ENCODE measurements around the gene PRPSAP1. TPM values are rescaled to one million over a fixed set of nuclear protein-coding genes. Genes with fewer than 3 reads are reported as not detected.

Gene PRPSAP1
- total RNA-seq, result 10 to 100 TPM; 64.2 to 74.1 TPM

GRCh38 chr17:76353599-76354316 lies at the start of gene PRPSAP1:
PRPSAP1 (minus strand) TSS chr17:76353916; CDS start chr17:76353703, 213 bp downstream.
- Mint-ChIP-seq H3K27ac (peak within 1 kb of the TSS; percentile 100), H3K36me3 (ENCODE audit: low read depth) (peaks cover 15% of the 10 kb centered on the region), H3K4me1 (ENCODE audit: low read depth) (peaks cover 28% of the 10 kb centered on the region), H3K9me3 (ENCODE audit: insufficient read depth) (no peaks in the 10 kb centered on the region), H3K4me3 (peak within 1 kb of the TSS; percentile 98), H3K27me3 (ENCODE audit: low read depth) (no peaks in the 10 kb centered on the region)
- POLR2A ChIA-PET, result interaction anchor here (0.7 to 2.4 kb wide), 12 partner anchors 8 to 360 kb away, joined by 3 to 24 read pairs (median 4); partner anchors contain the start of genes RHBDF2, SPHK1 and SRP68
- CTCF ChIA-PET, result interaction anchor here (0.6 to 4.2 kb wide), 11 partner anchors 10 to 458 kb away, joined by 3 to 35 read pairs (median 3); partner anchors contain the start of gene SPHK1
- DNase-seq (peak; percentile 88), ATAC-seq (peak; percentile 97)

GRCh38 chr17:76402711-76403110 lies 49.0 kb upstream of the PRPSAP1 start:
- DNase-seq (no peak), ATAC-seq (no peak)
- ChIA-PET CTCF (interaction anchor here (1.2 kb wide), 2 partner anchors 56 to 100 kb away, joined by 3 read pairs; no protein-coding TSS in a partner anchor), POLR2A (no interaction called here)
- no peak overlapping the region for H3K4me3 Mint-ChIP-seq
- no peaks in the 10 kb centered on the region for H3K9me3 Mint-ChIP-seq (ENCODE audit: insufficient read depth)
- H3K4me1 Mint-ChIP-seq (ENCODE audit: low read depth), result peaks cover under 1% of the 10 kb centered on the region
- no peaks in the 10 kb centered on the region for H3K27me3 Mint-ChIP-seq (ENCODE audit: low read depth)
- peaks cover 48% of the 10 kb centered on the region for H3K36me3 Mint-ChIP-seq (ENCODE audit: low read depth)
- no peak overlapping the region for H3K27ac Mint-ChIP-seq

GRCh38 chr17:76399175-76400172 lies 45.8 kb upstream of the PRPSAP1 start:
- Mint-ChIP-seq H3K4me1 (ENCODE audit: low read depth) (no peaks in the 10 kb centered on the region), H3K27ac (no peak overlapping the region), H3K27me3 (ENCODE audit: low read depth) (no peaks in the 10 kb centered on the region), H3K36me3 (ENCODE audit: low read depth) (peaks cover 51% of the 10 kb centered on the region), H3K9me3 (ENCODE audit: insufficient read depth) (no peaks in the 10 kb centered on the region), H3K4me3 (no peak overlapping the region)
- ChIA-PET POLR2A (interaction anchor here (0.7 kb wide), 1 partner anchor 97 kb away, joined by 3 read pairs; no protein-coding TSS in a partner anchor), CTCF (interaction anchor here (0.9 to 8.9 kb wide), 16 partner anchors 15 to 490 kb away, joined by 3 to 142 read pairs (median 6); partner anchors contain the start of genes QRICH2, SPHK1 and UBE2O)
- ATAC-seq (no peak), DNase-seq (no peak)

- CTCF ChIA-PET, result interaction anchor here (0.6 to 8.9 kb wide), 54 partner anchors 10 to 489 kb away, joined by 3 to 142 read pairs (median 5); partner anchors contain the start of genes PRPSAP1, QRICH2, SPHK1 and UBE2O
- Mint-ChIP-seq H3K4me3 (no peak overlapping the region), H3K36me3 (ENCODE audit: low read depth) (peaks cover 48% of the 10 kb centered on the region), H3K27ac (no peak overlapping the region), H3K9me3 (ENCODE audit: insufficient read depth) (no peaks in the 10 kb centered on the region), H3K27me3 (ENCODE audit: low read depth) (no peaks in the 10 kb centered on the region), H3K4me1 (ENCODE audit: low read depth) (no peaks in the 10 kb centered on the region)
- DNase-seq (no peak), ATAC-seq (peak; percentile 35)
- POLR2A ChIA-PET, result interaction anchor here (0.5 to 1.0 kb wide), 5 partner anchors 14 to 96 kb away, joined by 3 to 4 read pairs (median 3); partner anchors contain the start of gene SPHK1
Observed at GRCh38 chr17:76398523-76399174, 44.9 kb upstream of the PRPSAP1 start.

GRCh38 chr17:76397687-76398522 lies 44.2 kb upstream of the PRPSAP1 start:
- Mint-ChIP-seq H3K4me3 (no peak overlapping the region), H3K27ac (peak overlapping the region; percentile 47), H3K4me1 (ENCODE audit: low read depth) (no peaks in the 10 kb centered on the region), H3K9me3 (ENCODE audit: insufficient read depth) (no peaks in the 10 kb centered on the region), H3K27me3 (ENCODE audit: low read depth) (no peaks in the 10 kb centered on the region), H3K36me3 (ENCODE audit: low read depth) (peaks cover 45% of the 10 kb centered on the region)
- CTCF ChIA-PET, result interaction anchor here (0.5 to 8.9 kb wide), 71 partner anchors 10 to 488 kb away, joined by 3 to 142 read pairs (median 4); partner anchors contain the start of genes PRPSAP1, QRICH2, RHBDF2 and SPHK1
- DNase-seq, result peak; percentile 89
- POLR2A ChIA-PET, result interaction anchor here (0.5 to 1.0 kb wide), 4 partner anchors 13 to 94 kb away, joined by 3 to 4 read pairs (median 3); partner anchors contain the start of gene SPHK1
- peak; percentile 89 for ATAC-seq

- ChIA-PET POLR2A (no interaction called here), CTCF (interaction anchor here (0.6 to 8.9 kb wide), 49 partner anchors 11 to 468 kb away, joined by 3 to 142 read pairs (median 4); partner anchors contain the start of genes PRPSAP1, QRICH2, RHBDF2 and SPHK1)
- no peaks in the 10 kb centered on the region for H3K4me1 Mint-ChIP-seq (ENCODE audit: low read depth)
Observed at GRCh38 chr17:76397184-76397583, 43.5 kb upstream of the PRPSAP1 start.

GRCh38 chr17:76395980-76396379 lies 42.3 kb upstream of the PRPSAP1 start:
- H3K4me3 Mint-ChIP-seq, result no peak overlapping the region
- ChIA-PET CTCF (interaction anchor here (1.3 to 8.9 kb wide), 4 partner anchors 11 to 94 kb away, joined by 4 to 142 read pairs (median 72); partner anchors contain the start of gene SPHK1), POLR2A (no interaction called here)
- H3K9me3 Mint-ChIP-seq (ENCODE audit: insufficient read depth), result no peaks in the 10 kb centered on the region
- peaks cover 30% of the 10 kb centered on the region for H3K36me3 Mint-ChIP-seq (ENCODE audit: low read depth)
- no peak overlapping the region for H3K27ac Mint-ChIP-seq
- no peaks in the 10 kb centered on the region for H3K4me1 Mint-ChIP-seq (ENCODE audit: low read depth)
- ATAC-seq (no peak), DNase-seq (no peak)
- no peaks in the 10 kb centered on the region for H3K27me3 Mint-ChIP-seq (ENCODE audit: low read depth)

More at GRCh38 chr17:76397184-76397583, 43.5 kb upstream of the PRPSAP1 start:
- Mint-ChIP-seq H3K27me3 (ENCODE audit: low read depth) (no peaks in the 10 kb centered on the region), H3K27ac (no peak overlapping the region), H3K36me3 (ENCODE audit: low read depth) (peaks cover 39% of the 10 kb centered on the region), H3K4me3 (no peak overlapping the region), H3K9me3 (ENCODE audit: insufficient read depth) (no peaks in the 10 kb centered on the region)
- no peak for ATAC-seq
- no peak for DNase-seq

- H3K36me3 Mint-ChIP-seq (ENCODE audit: low read depth), result peaks cover 19% of the 10 kb centered on the region
- ATAC-seq (no peak), DNase-seq (no peak)
- H3K4me3 Mint-ChIP-seq, result no peak overlapping the region
- ChIA-PET CTCF (interaction anchor here (1.2 to 8.9 kb wide), 2 partner anchors 10 to 95 kb away, joined by 4 to 124 read pairs; partner anchors contain the start of gene SPHK1), POLR2A (no interaction called here)
- no peak overlapping the region for H3K27ac Mint-ChIP-seq
- no peaks in the 10 kb centered on the region for H3K27me3 Mint-ChIP-seq (ENCODE audit: low read depth)
- H3K4me1 Mint-ChIP-seq (ENCODE audit: low read depth), result no peaks in the 10 kb centered on the region
- H3K9me3 Mint-ChIP-seq (ENCODE audit: insufficient read depth), result no peaks in the 10 kb centered on the region
Observed at GRCh38 chr17:76394166-76394565, 40.5 kb upstream of the PRPSAP1 start.

- peaks cover 9% of the 10 kb centered on the region for H3K4me1 Mint-ChIP-seq (ENCODE audit: low read depth)
- ATAC-seq (no peak), DNase-seq (no peak)
- no peak overlapping the region for H3K27ac Mint-ChIP-seq
- POLR2A ChIA-PET, result no interaction called here
- CTCF ChIA-PET, result no interaction called here
- no peaks in the 10 kb centered on the region for H3K9me3 Mint-ChIP-seq (ENCODE audit: insufficient read depth)
- H3K4me3 Mint-ChIP-seq, result no peak overlapping the region
- H3K36me3 Mint-ChIP-seq (ENCODE audit: low read depth), result peaks cover 10% of the 10 kb centered on the region
- no peaks in the 10 kb centered on the region for H3K27me3 Mint-ChIP-seq (ENCODE audit: low read depth)
Observed at GRCh38 chr17:76391200-76391715, 37.5 kb upstream of the PRPSAP1 start.

GRCh38 chr17:76390003-76390421 lies 36.3 kb upstream of the PRPSAP1 start:
- no peaks in the 10 kb centered on the region for H3K27me3 Mint-ChIP-seq (ENCODE audit: low read depth)
- ATAC-seq, result no peak
- ChIA-PET POLR2A (no interaction called here), CTCF (interaction anchor here (1.2 kb wide), 1 partner anchor 9 kb away, joined by 3 read pairs; no protein-coding TSS in a partner anchor)
- H3K36me3 Mint-ChIP-seq (ENCODE audit: low read depth), result peaks cover 5% of the 10 kb centered on the region
- no peak for DNase-seq
- H3K9me3 Mint-ChIP-seq (ENCODE audit: insufficient read depth), result no peaks in the 10 kb centered on the region
- H3K4me1 Mint-ChIP-seq (ENCODE audit: low read depth), result peaks cover 15% of the 10 kb centered on the region
- H3K27ac Mint-ChIP-seq, result no peak overlapping the region
- H3K4me3 Mint-ChIP-seq, result no peak overlapping the region

All from activated CD8-positive, alpha-beta T cell treated with anti-CD3 and anti-CD28 coated beads, Interleukin-2, amount 10 ng/mL, durations not matched to agents 7 days and 5 days (primary cell).